Brain microvascular endothelial cell (primary cell): ENCODE data around the gene CHSY1.
"Not testable (repeated sequence)": the region's sequence is repeated elsewhere in the genome, so short reads cannot be mapped to it uniquely, and the experiment has no call there.

ENCODE experiments used
- DNase-seq: peaks from one replicate; pipeline ENCODE4 v3.0.0-alpha.2; 2020
- H3K27ac ChIP-seq: fragments of 250-450 bp; sonication (Bioruptor Pico); 2 replicates; pipeline ENCODE4 v1.5.1; 2020; ENCODE audit warnings: mild to moderate bottlenecking, moderate library complexity
- H3K27me3 ChIP-seq: fragments of 250-450 bp; sonication (Bioruptor Pico); replicated peaks from 2 replicates; pipeline ENCODE4 v1.5.1; 2020; ENCODE audit warnings: mild to moderate bottlenecking
- H3K36me3 ChIP-seq: fragments of 250-450 bp; sonication (Bioruptor Pico); replicated peaks from 2 replicates; pipeline ENCODE4 v1.5.1; 2020; ENCODE audit warnings: mild to moderate bottlenecking
- H3K4me3 ChIP-seq: 2 replicates; pipeline ENCODE4 v1.5.1; 2011; ENCODE audit warnings: low read depth, mild to moderate bottlenecking, control low read depth, low read length, moderate library complexity
- CTCF ChIP-seq: IDR thresholded peaks from 2 replicates; pipeline ENCODE4 v1.5.1; 2011; ENCODE audit warnings: low read depth, mild to moderate bottlenecking, moderate library complexity, low read length, control low read depth, inconsistent platforms; ENCODE audit errors: missing control alignments
- in situ Hi-C: cut with HindIII; loops from 2 replicates; pipeline ENCODE4 v1.10.0; 2017; ENCODE audit warnings: low sequenced_read_pairs, low pct_ligation_motif_present

Gene CHSY1

DNA sequence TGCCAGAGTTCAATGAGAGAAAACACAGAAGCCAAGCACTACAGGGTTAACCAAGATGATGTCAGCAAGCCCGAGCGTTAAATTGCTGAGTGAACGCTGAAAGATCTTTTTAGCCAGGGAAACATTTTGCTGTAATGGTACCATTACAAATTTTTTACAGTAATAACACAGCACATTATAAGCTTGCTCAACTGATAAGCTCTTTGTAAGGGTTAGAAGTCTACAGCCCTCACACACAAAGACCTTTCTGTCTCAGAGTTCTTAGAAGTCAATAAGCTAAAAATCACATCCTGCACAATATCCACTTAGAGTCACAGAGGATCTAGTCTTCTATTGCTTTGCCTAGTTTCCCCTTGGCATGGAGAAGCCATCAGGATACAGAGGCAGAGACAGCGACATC is 29.9 kb downstream of the CHSY1 start:
- DNase-seq = no peak
- peak overlapping the region; percentile 14 for H3K27ac ChIP-seq
- H3K36me3 ChIP-seq = peaks cover 9% of the 10 kb centered on the region
- no peaks in the 10 kb centered on the region for H3K27me3 ChIP-seq
- no peak overlapping the region for H3K4me3 ChIP-seq
- no peak for TF ChIP-seq CTCF
- in situ Hi-C loops = no loop called here

- peaks cover 7% of the 10 kb centered on the region for H3K36me3 ChIP-seq
- no peak for TF ChIP-seq CTCF
- in situ Hi-C loops = no loop called here
- no peak overlapping the region for H3K4me3 ChIP-seq
- H3K27ac ChIP-seq = no peak overlapping the region
- H3K27me3 ChIP-seq = no peaks in the 10 kb centered on the region
- no peak for DNase-seq
Measured at GRCh38 chr15:101220060-101220459, 31.8 kb downstream of the CHSY1 start.

DNA sequence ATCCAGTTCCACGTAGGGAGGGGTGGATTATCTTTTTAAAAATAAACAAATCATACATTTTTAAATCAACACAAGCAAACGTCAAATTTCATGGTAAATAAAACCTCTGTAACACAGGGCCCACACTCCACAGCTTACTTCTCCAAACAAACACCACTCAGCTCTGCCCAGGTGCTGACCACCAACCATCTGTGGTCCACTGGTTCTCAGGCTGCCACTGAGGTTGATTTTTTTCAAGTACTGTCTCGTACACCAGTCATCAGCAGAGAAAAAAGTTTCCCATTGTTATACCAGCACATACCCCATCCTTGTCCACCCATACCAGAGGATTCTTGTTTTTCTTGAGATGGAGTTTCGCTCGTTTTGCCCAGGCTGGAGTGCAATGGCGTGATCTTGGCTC is 32.4 kb downstream of the CHSY1 start:
- Histone ChIP-seq H3K36me3 (peaks cover 7% of the 10 kb centered on the region), H3K27ac (no peak overlapping the region), H3K27me3 (no peaks in the 10 kb centered on the region), H3K4me3 (no peak overlapping the region)
- in situ Hi-C loops = no loop called here
- no peak for TF ChIP-seq CTCF
- no peak for DNase-seq

GRCh38 chr15:101217446-101217845 is 34.4 kb downstream of the CHSY1 start:
- in situ Hi-C loops = no loop called here
- TF ChIP-seq CTCF = peak; percentile 13

DNA sequence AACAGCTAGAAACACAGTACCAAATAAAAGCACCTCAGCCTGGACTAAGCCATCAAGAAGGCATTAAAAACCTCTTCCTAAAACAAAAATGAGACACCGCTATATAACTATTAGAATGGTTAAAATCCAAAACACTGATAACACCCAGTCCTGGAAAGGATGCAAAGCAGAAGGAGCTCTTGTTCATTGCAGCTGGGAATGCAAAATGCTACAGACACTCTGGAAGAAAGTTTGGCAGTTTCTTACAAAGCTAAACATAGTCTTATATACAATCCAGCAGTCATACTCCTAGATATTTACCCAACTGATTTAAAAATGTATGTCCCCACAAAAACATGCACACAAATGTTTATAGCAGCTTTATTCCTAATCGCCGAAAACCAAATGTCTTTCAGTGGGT is 35.7 kb downstream of the CHSY1 start:
- peaks cover 4% of the 10 kb centered on the region for H3K36me3 ChIP-seq
- no peak overlapping the region for H3K27ac ChIP-seq
- H3K4me3 ChIP-seq = no peak overlapping the region
- in situ Hi-C loops = no loop called here
- TF ChIP-seq CTCF = no peak
- no peak for DNase-seq
- H3K27me3 ChIP-seq = no peaks in the 10 kb centered on the region

More at GRCh38 chr15:101217446-101217845, 34.4 kb downstream of the CHSY1 start:
- Histone ChIP-seq H3K4me3 (no peak overlapping the region), H3K36me3 (peaks cover 4% of the 10 kb centered on the region), H3K27ac (no peak overlapping the region), H3K27me3 (no peaks in the 10 kb centered on the region)
- DNase-seq = no peak

DNA sequence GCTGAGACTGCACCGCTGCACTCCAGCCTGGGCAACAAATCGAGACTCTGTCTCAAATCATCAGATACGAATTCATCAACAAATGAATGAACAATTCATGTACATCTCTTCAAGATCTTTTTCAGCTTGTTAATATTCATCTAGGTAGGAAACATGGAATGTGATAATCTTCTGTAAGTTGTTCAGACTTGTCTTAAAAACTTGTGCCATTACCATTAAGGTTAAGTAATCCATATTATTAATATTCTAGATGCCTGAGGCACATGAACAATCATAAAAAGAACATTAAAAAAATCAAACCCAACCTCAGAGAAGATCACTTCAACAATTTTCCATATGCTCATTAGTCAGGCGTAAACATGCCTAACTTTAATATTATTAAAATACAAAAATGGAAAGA is 36.2 kb downstream of the CHSY1 start:
- no peak overlapping the region for H3K27ac ChIP-seq
- in situ Hi-C loops = no loop called here
- TF ChIP-seq CTCF = no peak

GRCh38 chr15:101214435-101215097 is 37.3 kb downstream of the CHSY1 start:
- not testable (repeated sequence) for H3K27ac ChIP-seq

More for the DNA sequence above, 36.2 kb downstream of the CHSY1 start:
- no peak for DNase-seq
- Histone ChIP-seq H3K4me3 (no peak overlapping the region), H3K36me3 (peaks cover 4% of the 10 kb centered on the region), H3K27me3 (no peaks in the 10 kb centered on the region)

More at GRCh38 chr15:101214435-101215097, 37.3 kb downstream of the CHSY1 start:
- DNase-seq, in situ Hi-C loops, H3K4me3 ChIP-seq, H3K36me3 ChIP-seq, H3K27me3 ChIP-seq: not testable (repeated sequence)
